SK-N-SH (cell line): ENCODE measurements around the gene HTRA2.

ENCODE experiments used
- CTCF ChIP-seq: fragments of 200-600 bp; sonication (generic); IDR thresholded peaks from 2 replicates; pipeline ENCODE4 v1.6.1; 2017; ENCODE audit warnings: antibody characterized with exemption, mild to moderate bottlenecking, moderate library complexity
- FOSL2 ChIP-seq: IDR thresholded peaks from 2 replicates; pipeline ENCODE4 v1.4.0; 2012; ENCODE audit warnings: low read depth, mild to moderate bottlenecking, moderate library complexity, borderline replicate concordance
- GABPA ChIP-seq: IDR thresholded peaks from 2 replicates; pipeline ENCODE4 v1.4.0; 2012; ENCODE audit warnings: low read depth, mild to moderate bottlenecking
- NRF1 ChIP-seq: IDR thresholded peaks from 2 replicates; pipeline ENCODE4 v1.6.1; 2012; ENCODE audit warnings: low read depth, mild to moderate bottlenecking, low read length
- POLR2AphosphoS5 ChIP-seq: IDR thresholded peaks from 2 replicates; pipeline ENCODE4 v1.6.1; 2012; ENCODE audit warnings: low read depth, low read length
- SIN3A ChIP-seq: IDR thresholded peaks from 2 replicates; pipeline ENCODE4 v1.6.1; 2012; ENCODE audit warnings: low read depth, mild to moderate bottlenecking, low read length, moderate library complexity, borderline replicate concordance
- SMC3 ChIP-seq: IDR thresholded peaks from 2 replicates; pipeline ENCODE4 v1.6.1; 2012; ENCODE audit warnings: low read depth, low read length, improper control_type of control experiment
- TAF1 ChIP-seq: IDR thresholded peaks from 2 replicates; pipeline ENCODE4 v1.6.1; 2012; ENCODE audit warnings: low read depth, mild to moderate bottlenecking, low read length, moderate library complexity, borderline replicate concordance
- TEAD4 ChIP-seq: IDR thresholded peaks from 2 replicates; pipeline ENCODE4 v1.4.0; 2012; ENCODE audit warnings: mild to moderate bottlenecking, borderline replicate concordance; ENCODE audit not compliant: insufficient read depth
- USF1 ChIP-seq: IDR thresholded peaks from 2 replicates; pipeline ENCODE4 v1.4.0; 2012; ENCODE audit warnings: low read depth, borderline replicate concordance
- TF ChIP-seq, protein P1 (sequence below): IDR thresholded peaks from 2 replicates; pipeline ENCODE4 v1.6.1; 2012; ENCODE audit warnings: mild to moderate bottlenecking, low read depth, low read length, moderate library complexity

DNA sequence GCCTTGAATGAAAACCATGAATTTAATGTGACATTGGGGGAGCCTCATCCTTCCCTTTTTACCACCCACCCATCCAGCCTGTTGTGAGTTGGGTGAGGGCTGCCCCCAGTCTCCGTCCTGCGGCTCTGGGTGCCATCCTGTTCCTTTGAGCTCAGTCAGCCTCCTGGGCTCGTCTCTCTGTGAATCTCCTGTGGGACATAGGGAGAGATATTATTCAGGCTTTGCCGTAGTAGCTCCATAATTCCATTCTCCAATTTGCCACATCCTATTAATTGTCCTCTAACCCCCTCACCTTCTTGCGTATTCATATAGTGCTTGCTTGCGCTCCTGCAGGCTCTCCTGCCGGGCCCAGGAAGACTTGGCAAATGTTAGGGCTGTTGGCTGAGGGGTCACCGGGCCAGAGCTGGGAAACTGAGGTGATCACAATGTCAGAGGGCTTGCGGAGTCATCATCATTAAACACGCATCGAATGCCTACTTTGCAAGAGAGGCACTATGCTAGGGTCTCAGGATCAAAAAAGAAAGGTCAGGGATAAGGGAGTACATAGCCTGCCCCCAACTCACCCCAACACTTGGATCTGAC lies 3.0 kb upstream of the HTRA2 start:
- TF ChIP-seq POLR2AphosphoS5 (no peak), TEAD4 (no peak), CTCF (no peak), FOSL2 (no peak), USF1 (no peak), SIN3A (no peak), GABPA (no peak), NRF1 (no peak), TAF1 (no peak), SMC3 (no peak)
- TF ChIP-seq, protein P1, sequence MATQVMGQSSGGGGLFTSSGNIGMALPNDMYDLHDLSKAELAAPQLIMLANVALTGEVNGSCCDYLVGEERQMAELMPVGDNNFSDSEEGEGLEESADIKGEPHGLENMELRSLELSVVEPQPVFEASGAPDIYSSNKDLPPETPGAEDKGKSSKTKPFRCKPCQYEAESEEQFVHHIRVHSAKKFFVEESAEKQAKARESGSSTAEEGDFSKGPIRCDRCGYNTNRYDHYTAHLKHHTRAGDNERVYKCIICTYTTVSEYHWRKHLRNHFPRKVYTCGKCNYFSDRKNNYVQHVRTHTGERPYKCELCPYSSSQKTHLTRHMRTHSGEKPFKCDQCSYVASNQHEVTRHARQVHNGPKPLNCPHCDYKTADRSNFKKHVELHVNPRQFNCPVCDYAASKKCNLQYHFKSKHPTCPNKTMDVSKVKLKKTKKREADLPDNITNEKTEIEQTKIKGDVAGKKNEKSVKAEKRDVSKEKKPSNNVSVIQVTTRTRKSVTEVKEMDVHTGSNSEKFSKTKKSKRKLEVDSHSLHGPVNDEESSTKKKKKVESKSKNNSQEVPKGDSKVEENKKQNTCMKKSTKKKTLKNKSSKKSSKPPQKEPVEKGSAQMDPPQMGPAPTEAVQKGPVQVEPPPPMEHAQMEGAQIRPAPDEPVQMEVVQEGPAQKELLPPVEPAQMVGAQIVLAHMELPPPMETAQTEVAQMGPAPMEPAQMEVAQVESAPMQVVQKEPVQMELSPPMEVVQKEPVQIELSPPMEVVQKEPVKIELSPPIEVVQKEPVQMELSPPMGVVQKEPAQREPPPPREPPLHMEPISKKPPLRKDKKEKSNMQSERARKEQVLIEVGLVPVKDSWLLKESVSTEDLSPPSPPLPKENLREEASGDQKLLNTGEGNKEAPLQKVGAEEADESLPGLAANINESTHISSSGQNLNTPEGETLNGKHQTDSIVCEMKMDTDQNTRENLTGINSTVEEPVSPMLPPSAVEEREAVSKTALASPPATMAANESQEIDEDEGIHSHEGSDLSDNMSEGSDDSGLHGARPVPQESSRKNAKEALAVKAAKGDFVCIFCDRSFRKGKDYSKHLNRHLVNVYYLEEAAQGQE, result no peak
